Lower leg skin (tissue), 4 donors: ENCODE data around the gene ANKRD6. TPM values are rescaled to one million over a fixed set of nuclear protein-coding genes. Genes with fewer than 3 reads are reported as not detected.

Experiments
- DNase-seq, 2 donors: peaks; one replicate each; pipeline ENCODE4 v3.0.0-alpha.2; 2019; ENCODE audit warnings: low spot score in 2 of 2
- H3K4me3 ChIP-seq: fragments of 200-600 bp; sonication (generic); 2 replicates; pipeline ENCODE4 v1.5.1; 2017; ENCODE audit warnings: mild to moderate bottlenecking, low read depth; ENCODE audit not compliant: poor library complexity, severe bottlenecking
- POLR2A ChIP-seq, 2 donors: fragments of 450-650 bp; IDR thresholded peaks; one replicate each; pipeline ENCODE4 v1.6.1; 2016 to 2017; ENCODE audit warnings: antibody characterized with exemption in 2 of 2, mild to moderate bottlenecking in 1 of 2, moderate library complexity in 1 of 2
- WGBS, 2 donors: methylation state at CpG; one replicate each; pipeline ENCODE4 v1.1.5; 2018; 5-methylcytosine and 5-hydroxymethylcytosine counted together
- intact Hi-C: fragments of 100-400 bp; cut with DNase I; formaldehyde crosslinking; loops from one replicate; pipeline ENCODE4 v1.15.0; 2023; ENCODE audit warnings: low total_unique reads
- total RNA-seq, 4 donors: library from RNA; depleted of rRNA; stranded (reverse); fragments of >200 nt; gene quantifications; one replicate each; pipeline ENCODE4 v1.1.0, GENCODE V29; 2016
- TF ChIP-seq, protein P1 (sequence below), 3 donors: fragments of 450-650 bp; IDR thresholded peaks; one replicate each; pipeline ENCODE4 v1.5.1; 2016; ENCODE audit warnings: antibody characterized with exemption in 3 of 3, mild to moderate bottlenecking in 3 of 3, moderate library complexity in 2 of 3

Gene ANKRD6
- total RNA-seq, 4 donors from 2014 or later = 3.2 to 6.7 (median 4.8) TPM

DNA sequence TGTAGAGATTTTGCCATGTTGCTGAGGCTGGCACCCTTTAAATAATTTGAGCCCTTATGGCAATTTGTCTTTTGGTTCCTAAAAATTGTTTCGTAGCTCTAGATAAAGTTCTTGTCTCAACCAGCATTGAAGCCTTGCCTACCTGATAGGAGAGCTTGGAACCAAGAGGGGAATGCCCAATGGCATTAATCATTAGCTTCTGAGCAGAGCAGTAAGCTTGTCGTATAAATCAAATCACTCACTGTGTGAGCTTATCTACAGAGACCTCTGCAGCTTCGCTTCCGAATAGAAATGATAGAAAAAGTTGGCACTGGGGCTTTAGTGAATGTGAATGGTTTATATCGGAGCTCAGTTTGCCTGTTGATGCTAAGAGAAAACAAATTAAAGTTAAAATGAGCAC, 10.7 kb downstream of the ANKRD6 start:
- DNase-seq = no peak
- no peak overlapping the region for H3K4me3 ChIP-seq
- intact Hi-C loops = loop anchor here (5.0 kb wide), 1 partner anchor 666 kb away; no protein-coding TSS in a partner anchor
- WGBS, 2 donors = 62 to 63% methylated on average over 5 of the region's 5 CpGs
- TF ChIP-seq POLR2A (IDR thresholded peaks at IDR 0.05) = no peak
- TF ChIP-seq, protein P1, sequence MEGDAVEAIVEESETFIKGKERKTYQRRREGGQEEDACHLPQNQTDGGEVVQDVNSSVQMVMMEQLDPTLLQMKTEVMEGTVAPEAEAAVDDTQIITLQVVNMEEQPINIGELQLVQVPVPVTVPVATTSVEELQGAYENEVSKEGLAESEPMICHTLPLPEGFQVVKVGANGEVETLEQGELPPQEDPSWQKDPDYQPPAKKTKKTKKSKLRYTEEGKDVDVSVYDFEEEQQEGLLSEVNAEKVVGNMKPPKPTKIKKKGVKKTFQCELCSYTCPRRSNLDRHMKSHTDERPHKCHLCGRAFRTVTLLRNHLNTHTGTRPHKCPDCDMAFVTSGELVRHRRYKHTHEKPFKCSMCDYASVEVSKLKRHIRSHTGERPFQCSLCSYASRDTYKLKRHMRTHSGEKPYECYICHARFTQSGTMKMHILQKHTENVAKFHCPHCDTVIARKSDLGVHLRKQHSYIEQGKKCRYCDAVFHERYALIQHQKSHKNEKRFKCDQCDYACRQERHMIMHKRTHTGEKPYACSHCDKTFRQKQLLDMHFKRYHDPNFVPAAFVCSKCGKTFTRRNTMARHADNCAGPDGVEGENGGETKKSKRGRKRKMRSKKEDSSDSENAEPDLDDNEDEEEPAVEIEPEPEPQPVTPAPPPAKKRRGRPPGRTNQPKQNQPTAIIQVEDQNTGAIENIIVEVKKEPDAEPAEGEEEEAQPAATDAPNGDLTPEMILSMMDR (IDR thresholded peaks at IDR 0.05) = no peak

DNA sequence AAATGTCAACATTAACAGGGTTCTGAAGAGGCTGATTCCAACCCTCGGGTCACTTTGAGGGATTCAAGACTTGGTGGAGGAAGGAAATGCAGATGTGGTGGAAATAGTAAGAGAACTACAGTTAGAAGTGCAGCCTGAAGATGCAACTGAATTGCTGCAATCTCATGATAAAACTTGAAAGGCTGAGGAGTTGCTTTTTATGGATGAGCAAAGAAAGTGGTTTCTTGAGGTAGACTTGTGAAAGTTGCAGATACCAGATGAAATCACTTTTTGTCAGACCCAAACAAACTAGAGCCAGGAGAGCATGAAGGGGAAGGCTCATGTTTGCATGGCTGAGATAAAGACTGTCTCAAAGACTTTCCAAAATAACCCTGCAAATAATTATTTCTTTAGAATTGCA, 16.2 kb downstream of the ANKRD6 start:
- WGBS, 2 donors = 35 to 41% methylated on average over 1 of the region's 1 CpG
- TF ChIP-seq POLR2A (IDR thresholded peaks at IDR 0.05) = no peak
- TF ChIP-seq, protein P1 (IDR thresholded peaks at IDR 0.05) = no peak

DNA sequence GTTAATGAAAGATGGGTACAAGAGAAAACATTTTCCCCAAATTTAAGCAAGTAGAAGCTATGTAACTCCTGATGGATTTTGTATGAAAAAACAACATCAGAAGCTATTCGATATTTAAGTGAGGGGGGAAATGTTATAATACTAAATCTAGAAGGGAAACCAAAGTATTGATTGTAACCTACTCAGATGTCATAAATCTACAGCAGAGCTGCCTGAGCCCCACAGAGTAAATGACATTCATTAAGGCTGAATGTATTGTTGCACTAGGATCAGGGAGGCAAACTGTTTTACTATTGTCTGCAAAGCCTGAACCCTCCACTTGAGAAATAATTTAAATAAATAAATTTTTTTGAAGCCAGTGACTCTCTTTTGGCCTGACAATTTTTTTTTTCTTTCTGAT, 19.3 kb downstream of the ANKRD6 start:
- no peak for DNase-seq
- TF ChIP-seq POLR2A (IDR thresholded peaks at IDR 0.05) = no peak
- TF ChIP-seq, protein P1 (IDR thresholded peaks at IDR 0.05) = no peak
- WGBS, 2 donors = 89 to 95% methylated on average over 1 of the region's 1 CpG
- intact Hi-C loops = no loop called here
- no peak overlapping the region for H3K4me3 ChIP-seq

More for the DNA sequence above, 16.2 kb downstream of the ANKRD6 start:
- intact Hi-C loops = no loop called here
- no peak overlapping the region for H3K4me3 ChIP-seq
- no peak for DNase-seq

DNA sequence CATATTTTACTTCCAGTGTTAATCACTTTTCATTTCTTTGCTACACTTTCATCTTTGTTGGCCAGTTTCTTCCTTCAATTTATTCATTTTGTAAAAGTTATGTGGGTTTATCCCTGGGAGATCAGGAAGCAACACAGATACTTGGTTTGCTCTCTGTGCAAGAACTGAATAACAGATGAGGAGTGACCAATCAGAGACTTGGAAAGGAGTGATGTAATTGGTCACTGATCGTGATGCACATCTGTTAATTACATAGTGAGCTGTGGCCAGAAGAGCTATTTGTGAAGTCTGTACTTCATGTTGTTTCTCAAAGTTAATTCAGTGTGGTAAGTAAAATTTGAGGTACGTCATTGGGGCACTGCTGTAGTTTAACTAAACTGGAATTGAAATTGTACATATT, 21.3 kb downstream of the ANKRD6 start:
- H3K4me3 ChIP-seq = no peak overlapping the region
- no peak for DNase-seq
- WGBS, 2 donors = 76 to 82% methylated on average over 2 of the region's 2 CpGs
- intact Hi-C loops = no loop called here
- TF ChIP-seq, protein P1 (IDR thresholded peaks at IDR 0.05) = no peak
- TF ChIP-seq POLR2A (IDR thresholded peaks at IDR 0.05) = no peak

DNA sequence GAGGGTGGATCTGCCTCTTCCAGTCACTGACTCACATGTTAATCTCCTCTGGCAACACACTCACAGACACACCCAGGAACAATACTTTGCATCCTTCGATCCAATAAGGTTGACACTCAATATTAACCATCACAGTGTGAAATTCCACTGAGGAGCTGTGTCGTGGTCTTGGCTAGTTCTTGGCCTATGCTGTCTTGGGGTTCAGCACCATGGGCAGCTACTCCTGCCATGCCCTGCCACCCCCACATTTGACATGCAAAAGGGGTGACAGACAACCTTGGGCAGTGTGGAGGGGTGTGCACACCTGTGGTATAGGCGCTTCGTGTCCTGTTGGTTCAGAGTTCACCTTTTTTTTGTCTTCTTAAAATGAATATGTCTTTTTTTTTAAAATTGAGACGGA, 25.8 kb downstream of the ANKRD6 start:
- intact Hi-C loops = no loop called here
- DNase-seq = no peak
- WGBS, 2 donors = 62 to 65% methylated on average over 5 of the region's 5 CpGs
- TF ChIP-seq, protein P1 (IDR thresholded peaks at IDR 0.05) = no peak
- no peak for TF ChIP-seq POLR2A (IDR thresholded peaks at IDR 0.05)
- H3K4me3 ChIP-seq = no peak overlapping the region

DNA sequence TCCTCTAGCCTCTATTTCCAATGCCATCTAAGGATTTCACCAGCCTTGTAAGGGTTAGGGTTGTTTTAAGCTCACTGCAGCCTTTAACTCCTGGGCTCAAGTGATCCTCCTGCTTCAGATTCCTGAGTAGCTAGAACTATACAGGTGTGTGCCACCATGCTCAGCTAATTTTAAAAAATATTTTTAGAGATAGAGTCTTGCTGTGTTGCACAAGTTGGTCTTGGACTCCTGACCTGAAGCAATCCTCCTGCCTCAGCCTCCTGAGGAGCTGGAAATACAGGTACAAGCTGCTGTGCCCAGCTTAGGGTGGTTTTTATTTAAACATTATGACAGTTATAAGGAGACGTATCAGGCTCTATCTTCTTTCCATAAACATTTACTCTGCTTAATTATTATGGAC, 26.5 kb downstream of the ANKRD6 start:
- intact Hi-C loops = no loop called here
- H3K4me3 ChIP-seq = no peak overlapping the region
- no peak for TF ChIP-seq POLR2A (IDR thresholded peaks at IDR 0.05)
- TF ChIP-seq, protein P1 (IDR thresholded peaks at IDR 0.05) = no peak
- DNase-seq = no peak
- WGBS, 2 donors = 63 to 81% methylated on average over 1 of the region's 1 CpG
